H1 (cell line): ENCODE measurements around the gene G6PC1. TPM values are rescaled to one million over a fixed set of nuclear protein-coding genes. Genes with fewer than 3 reads are reported as not detected.

Source experiments
- CTCF ChIA-PET: fragments of 300-600 bp; sonication (Branson Sonifier 250); formaldehyde crosslinking; loops from one replicate; lab custom pipeline; 2021; ENCODE audit not compliant: partially characterized antibody; lab: Charles Lee
- POLR2A ChIA-PET: fragments of 300-600 bp; sonication (Branson Sonifier 250); formaldehyde crosslinking; loops from one replicate; lab custom pipeline; 2021; ENCODE audit warnings: inconsistent platforms; ENCODE audit not compliant: partially characterized antibody; lab: Charles Lee
- DNase-seq, 2 experiments: peaks; one replicate each; pipeline versions ENCODE4 v3.0.0 to v3.0.0-alpha.2; 2010 to 2022; ENCODE audit warnings: low spot score in 2 of 2, low read depth in 1 of 2, mixed read lengths in 1 of 2
- FAIRE-seq: peaks from 2 replicates; lab custom pipeline; 2011; peaks lifted over from hg19 to GRCh38; lab: Jason Lieb, UNC
- H2AFZ ChIP-seq: 2 replicates; pipeline ENCODE4 v1.8.1; 2012; ENCODE audit warnings: low read length, inconsistent platforms
- H2AK5ac ChIP-seq: 2 replicates; pipeline ENCODE4 v1.6.1; 2013; ENCODE audit warnings: low read depth, low read length
- H2BK120ac ChIP-seq: replicated peaks from 2 replicates; pipeline ENCODE3; 2013; ENCODE audit warnings: low read depth, low read length, inconsistent platforms
- H2BK12ac ChIP-seq: 2 replicates; pipeline ENCODE4 v1.6.1; 2013; ENCODE audit warnings: low read depth, low read length
- H2BK15ac ChIP-seq: 2 replicates; pipeline ENCODE4 v1.6.1; 2013; ENCODE audit warnings: low read length
- H2BK20ac ChIP-seq: 2 replicates; pipeline ENCODE4 v1.6.1; 2013; ENCODE audit warnings: low read length
- H2BK5ac ChIP-seq: 2 replicates; pipeline ENCODE4 v1.6.1; 2013; ENCODE audit warnings: low read depth, low read length
- H3K14ac ChIP-seq: 2 replicates; pipeline ENCODE4 v1.6.1; 2013; ENCODE audit warnings: inconsistent platforms; ENCODE audit not compliant: insufficient read length
- H3K18ac ChIP-seq: 2 replicates; pipeline ENCODE4 v1.6.1; 2013; ENCODE audit warnings: low read length; ENCODE audit errors: extremely low read depth
- H3K23ac ChIP-seq: 2 replicates; pipeline ENCODE4 v1.6.1; 2013; ENCODE audit warnings: inconsistent platforms; ENCODE audit not compliant: insufficient read length
- H3K23me2 ChIP-seq: 2 replicates; pipeline ENCODE4 v1.6.1; 2013; ENCODE audit warnings: low read depth, low read length
- H3K27ac ChIP-seq: 2 replicates; pipeline ENCODE4 v1.6.1; 2011; ENCODE audit warnings: low read depth, low read length, inconsistent platforms
- H3K27me3 ChIP-seq, 4 experiments: replicated peaks in 1 of 4; 1 replicate in 1 of 4; 2 replicates in 3 of 4; pipeline versions ENCODE4 v1.6.1 to v1.8.1; 2011 to 2013; ENCODE audit warnings: low read length in 3 of 4, mild to moderate bottlenecking in 3 of 4, inconsistent platforms in 2 of 4, mixed read lengths in 2 of 4, moderate library complexity in 1 of 4; ENCODE audit not compliant: control insufficient read depth in 3 of 4, insufficient read depth in 3 of 4; ENCODE audit errors: extremely low read depth in 1 of 4
- H3K36me3 ChIP-seq, 4 experiments: 2 replicates each; pipeline versions ENCODE4 v1.6.1 to v1.8.1; 2011 to 2013; ENCODE audit warnings: mild to moderate bottlenecking in 4 of 4, low read length in 3 of 4, moderate library complexity in 2 of 4, control low read depth in 1 of 4, inconsistent platforms in 1 of 4; ENCODE audit not compliant: insufficient read depth in 4 of 4, control insufficient read depth in 2 of 4
- H3K4ac ChIP-seq: replicated peaks from 2 replicates; pipeline ENCODE3; 2013; ENCODE audit warnings: low read length, low read depth, mixed read lengths, inconsistent platforms; ENCODE audit not compliant: insufficient read length
- H3K4me1 ChIP-seq, 4 experiments: replicated peaks in 1 of 4; 1 replicate in 1 of 4; 2 replicates in 3 of 4; pipeline versions ENCODE4 v1.6.1 to v1.8.1; 2011 to 2013; ENCODE audit warnings: low read length in 3 of 4, inconsistent platforms in 2 of 4, mixed read lengths in 1 of 4; ENCODE audit not compliant: insufficient read depth in 4 of 4, control insufficient read depth in 3 of 4
- H3K4me2 ChIP-seq, 2 experiments: 2 replicates each; pipeline versions ENCODE4 v1.6.1 to v1.8.1; 2011 to 2013; ENCODE audit warnings: low read depth in 2 of 2, low read length in 2 of 2, control low read depth in 1 of 2, inconsistent platforms in 1 of 2, mild to moderate bottlenecking in 1 of 2; ENCODE audit not compliant: insufficient read depth in 1 of 2
- H3K4me3 ChIP-seq, 4 experiments: fragments of 200-600, 300-600 bp in 1 of 4; sonication (generic), shearing (Covaris generic), sonication (Bioruptor Twin) in 1 of 4; 2 replicates each; pipeline versions ENCODE4 v1.5.1 to v1.8.1; 2011 to 2016; ENCODE audit warnings: low read length in 4 of 4, low read depth in 3 of 4, control low read depth in 2 of 4, inconsistent platforms in 2 of 4, mild to moderate bottlenecking in 2 of 4, mixed read lengths in 1 of 4, moderate library complexity in 1 of 4; ENCODE audit not compliant: insufficient read depth in 2 of 4; ENCODE audit errors: extremely low read depth in 1 of 4
- H3K56ac ChIP-seq: replicated peaks from 2 replicates; pipeline ENCODE3; 2013; ENCODE audit warnings: low read depth, mild to moderate bottlenecking, mixed read lengths, low read length, inconsistent platforms; ENCODE audit not compliant: insufficient read length
- H3K79me1 ChIP-seq: 2 replicates; pipeline ENCODE4 v1.6.1; 2013; ENCODE audit warnings: low read depth, low read length, control low read depth
- H3K79me2 ChIP-seq, 2 experiments: 2 replicates each; pipeline versions ENCODE4 v1.6.1 to v1.8.1; 2012 to 2013; ENCODE audit warnings: low read length in 2 of 2, mild to moderate bottlenecking in 2 of 2, inconsistent platforms in 1 of 2; ENCODE audit not compliant: insufficient read depth in 2 of 2, control insufficient read depth in 1 of 2
- H3K9ac ChIP-seq, 4 experiments: replicated peaks in 1 of 4; 1 replicate in 1 of 4; 2 replicates in 3 of 4; pipeline versions ENCODE4 v1.6.1 to v1.8.1; 2011 to 2013; ENCODE audit warnings: low read depth in 3 of 4, low read length in 3 of 4, control low read depth in 2 of 4, mild to moderate bottlenecking in 2 of 4, moderate library complexity in 2 of 4, inconsistent platforms in 1 of 4; ENCODE audit errors: extremely low read depth in 1 of 4
- H3K9me3 ChIP-seq, 2 experiments: 2 replicates each; pipeline versions ENCODE4 v1.6.1 to v1.8.1; 2012 to 2013; ENCODE audit warnings: mild to moderate bottlenecking in 2 of 2, moderate library complexity in 2 of 2, control low read depth in 1 of 2, inconsistent platforms in 1 of 2, low read depth in 1 of 2, low read length in 1 of 2, mixed read lengths in 1 of 2; ENCODE audit not compliant: insufficient read depth in 2 of 2
- H4K20me1 ChIP-seq, 2 experiments: replicated peaks in 1 of 2; 2 replicates each; pipeline versions ENCODE3 to v1.8.1; 2011 to 2013; ENCODE audit warnings: inconsistent platforms in 2 of 2, low read length in 2 of 2, mild to moderate bottlenecking in 1 of 2; ENCODE audit not compliant: insufficient read depth in 2 of 2, control insufficient read depth in 1 of 2
- H4K5ac ChIP-seq: 2 replicates; pipeline ENCODE4 v1.6.1; 2013; ENCODE audit warnings: low read length, low read depth, mixed read lengths, inconsistent platforms; ENCODE audit not compliant: insufficient read length
- H4K8ac ChIP-seq: 2 replicates; pipeline ENCODE4 v1.8.0; 2013; ENCODE audit warnings: mild to moderate bottlenecking, moderate library complexity, low read length, inconsistent platforms; ENCODE audit not compliant: insufficient read depth; ENCODE audit errors: extremely low read depth
- H4K91ac ChIP-seq: replicated peaks from 2 replicates; pipeline ENCODE3; 2013; ENCODE audit warnings: low read length, mixed read lengths, inconsistent platforms; ENCODE audit not compliant: insufficient read length
- BACH1 ChIP-seq: IDR thresholded peaks from 2 replicates; pipeline ENCODE4 v1.6.1; 2012; ENCODE audit warnings: low read length, improper control_type of control experiment
- KDM1A ChIP-seq: fragments of 200-600, 300-600 bp; sonication (generic); IDR thresholded peaks from 2 replicates; pipeline ENCODE4 v1.7.1; 2016; ENCODE audit warnings: mild to moderate bottlenecking, low read length, borderline replicate concordance
- NANOG ChIP-seq: IDR thresholded peaks from 2 replicates; pipeline ENCODE4 v1.6.1; 2011; ENCODE audit warnings: low read length, low read depth, mild to moderate bottlenecking, inconsistent platforms; ENCODE audit not compliant: insufficient read depth, poor library complexity, severe bottlenecking
- NRF1 ChIP-seq: IDR thresholded peaks from 2 replicates; pipeline ENCODE4 v1.6.1; 2011; ENCODE audit warnings: mild to moderate bottlenecking, low read depth, low read length, improper control_type of control experiment
- POU5F1 ChIP-seq: IDR thresholded peaks from 2 replicates; pipeline ENCODE4 v1.6.1; 2011; ENCODE audit warnings: low read depth, mild to moderate bottlenecking, low read length, moderate library complexity
- RAD21 ChIP-seq, 2 experiments: IDR thresholded peaks in 1 of 2; conservative IDR thresholded peaks in 1 of 2; 2 replicates each; pipeline ENCODE4 v1.6.1; 2011; ENCODE audit warnings: low read depth in 2 of 2, low read length in 2 of 2, improper control_type of control experiment in 1 of 2, inconsistent platforms in 1 of 2, mild to moderate bottlenecking in 1 of 2, moderate library complexity in 1 of 2
- RBBP5 ChIP-seq: IDR thresholded peaks from 2 replicates; pipeline ENCODE4 v1.7.1; 2012; ENCODE audit warnings: low read depth, mild to moderate bottlenecking, inconsistent platforms, low read length, moderate library complexity, borderline replicate concordance
- RNF2 ChIP-seq: fragments of 200-900, 300-1000 bp; sonication (generic); IDR thresholded peaks from 2 replicates; pipeline ENCODE4 v1.7.1; 2016; ENCODE audit warnings: borderline replicate concordance, low read depth, mild to moderate bottlenecking, antibody characterized with exemption, low read length; ENCODE audit not compliant: poor library complexity, severe bottlenecking; ENCODE audit errors: missing control alignments
- SP2 ChIP-seq: IDR thresholded peaks from 2 replicates; pipeline ENCODE4 v1.6.1; 2012; ENCODE audit warnings: mild to moderate bottlenecking, low read length, inconsistent platforms
- TAF1 ChIP-seq: IDR thresholded peaks from 2 replicates; pipeline ENCODE4 v1.6.1; 2011; ENCODE audit warnings: mild to moderate bottlenecking, low read depth, low read length
- TCF12 ChIP-seq: IDR thresholded peaks from 2 replicates; pipeline ENCODE4 v1.6.1; 2011; ENCODE audit warnings: low read depth, mild to moderate bottlenecking, low read length
- TEAD4 ChIP-seq: IDR thresholded peaks from 2 replicates; pipeline ENCODE4 v1.6.1; 2012; ENCODE audit warnings: low read depth, low read length, inconsistent platforms, mixed read lengths
- WGBS, 2 experiments: shearing (Covaris generic) in 1 of 2; methylation state at CpG; one replicate each; pipeline versions ENCODE4 v1.1.6 to v1.1.7; 2013 to 2015; ENCODE audit warnings: low lambda C conversion rate in 2 of 2, mixed read lengths in 2 of 2, inconsistent platforms in 1 of 2, low coverage in 1 of 2, missing lambda C conversion rate in 1 of 2; ENCODE audit not compliant: insufficient replicate concordance in 2 of 2, insufficient coverage in 1 of 2, insufficient read length in 1 of 2; ENCODE audit errors: extremely low coverage in 1 of 2, missing lambda C conversion rate in 1 of 2; 5-methylcytosine and 5-hydroxymethylcytosine counted together
- polyA plus RNA-seq, 7 experiments: library from polyadenylated mRNA; depleted of rRNA in 3 of 7; stranded (reverse) in 5 of 7; unstranded in 2 of 7; fragments of >200 nt in 5 of 7; fragments of 200-250 nt in 2 of 7; gene quantifications; 1 replicate in 5 of 7; 2 replicates in 1 of 7; 4 replicates in 1 of 7; pipeline versions ENCODE4 v1.2.1 to v1.2.3, GENCODE V29; 2011 to 2013; ENCODE audit warnings: missing spikeins in 2 of 7, mixed read lengths in 2 of 7
- total RNA-seq: library from RNA; stranded (reverse); fragmentation: NEBNext Ultra II Directional; extraction: Animal tissue kit (Norgen Biotek cat#: 25700); gene quantifications from 2 replicates; pipeline ENCODE4 v1.2.1, GENCODE V29; 2021
- TF ChIP-seq, protein P1 (sequence below): IDR thresholded peaks from 2 replicates; pipeline ENCODE4 v1.6.1; 2011; ENCODE audit warnings: low read depth, mild to moderate bottlenecking, low read length; ENCODE audit not compliant: insufficient read depth

The G6PC1 gene
- total and polyA plus RNA-seq, 2 of the 8 experiments (the other 6 are each of a cell fraction or from before 2014, with no cell fraction given) = 0.02 TPM; not detected in 1

- Histone ChIP-seq H4K20me1 (peaks cover 0 to 3% of the 10 kb centered on the region in 2 experiments), H3K4me3 (no peak overlapping the region), H3K9ac (no peak overlapping the region), H3K4me1 (no peaks in the 10 kb centered on the region; a peak in 1 of 7 replicates), H2BK5ac (no peak overlapping the region), H3K18ac (no peak overlapping the region), H3K36me3 (no peaks in the 10 kb centered on the region; a peak in 1 of 8 replicates), H3K56ac (no peak overlapping the region), H2AK5ac (no peak overlapping the region), H3K79me1 (no peaks in the 10 kb centered on the region; the same call in 1 of the 2 replicates), H3K9me3 (no peaks in the 10 kb centered on the region), H4K8ac (no peak overlapping the region), H3K27ac (no peak overlapping the region), H2BK15ac (no peak overlapping the region), H2BK12ac (no peak overlapping the region), H3K23ac (no peak overlapping the region), H3K4me2 (no peak overlapping the region), H2BK120ac (no peak overlapping the region), H3K23me2 (no peaks in the 10 kb centered on the region), H3K79me2 (no peaks in the 10 kb centered on the region), H3K4ac (no peak overlapping the region), H4K91ac (no peak overlapping the region), H3K27me3 (no peaks in the 10 kb centered on the region; a peak in 1 of 7 replicates), H4K5ac (no peak overlapping the region), H3K14ac (no peak overlapping the region), H2BK20ac (no peak overlapping the region), H2AFZ (no peak overlapping the region)
- FAIRE-seq = no peak
- WGBS, 2 experiments = 92% methylated on average over 15 of the region's 15 CpGs; no CpG with 5 or more reads in 1 of the 2 experiments
- ChIA-PET POLR2A (no interaction called here), CTCF (interaction anchor here (0.8 to 6.8 kb wide), 4 partner anchors 7 to 90 kb away, joined by 3 to 55 read pairs (median 5); partner anchors contain the start of gene AOC2)
- no peak for DNase-seq
- TF ChIP-seq TAF1 = no peak
- TF ChIP-seq SP2 = no peak
- TF ChIP-seq TEAD4 = no peak
- no peak for TF ChIP-seq TCF12
- no peak for TF ChIP-seq NANOG
- no peak for TF ChIP-seq KDM1A
- no peak for TF ChIP-seq POU5F1
- TF ChIP-seq RAD21 (IDR thresholded peaks at IDR 0.05 in 1 of 2, conservative IDR thresholded peaks at IDR 0.05 in 1 of 2; ENCODE audit: low read depth in 2 of 2, low read length in 2 of 2) = no peak
- no peak for TF ChIP-seq RBBP5
- TF ChIP-seq NRF1 = no peak
- TF ChIP-seq, protein P1, sequence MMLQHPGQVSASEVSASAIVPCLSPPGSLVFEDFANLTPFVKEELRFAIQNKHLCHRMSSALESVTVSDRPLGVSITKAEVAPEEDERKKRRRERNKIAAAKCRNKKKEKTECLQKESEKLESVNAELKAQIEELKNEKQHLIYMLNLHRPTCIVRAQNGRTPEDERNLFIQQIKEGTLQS = no peak
- no peak for TF ChIP-seq BACH1
- TF ChIP-seq RNF2 = no peak
Observed at GRCh38 chr17:42852351-42852750, 48.2 kb upstream of the G6PC1 start.
